HEK293 (cell line): ENCODE data around the gene CACUL1.

Experiments
- FEZF1 ChIP-seq: fragments of 450-650 bp; formaldehyde crosslinking; IDR thresholded peaks from 2 replicates; pipeline ENCODE4 v1.5.1; 2016; ENCODE audit warnings: missing biosample characterization, missing genetic modification characterization
- GLIS1 ChIP-seq: fragments of 450-650 bp; formaldehyde crosslinking; IDR thresholded peaks from 2 replicates; pipeline ENCODE4 v1.5.1; 2016; ENCODE audit warnings: missing biosample characterization, missing genetic modification characterization
- HOXC10 ChIP-seq: sonication (generic); formaldehyde crosslinking; IDR thresholded peaks from 2 replicates; pipeline ENCODE4 v1.8.1; 2023; ENCODE audit warnings: mild to moderate bottlenecking, missing genetic modification reagents
- ZBTB17 ChIP-seq: fragments of 450-650 bp; formaldehyde crosslinking; IDR thresholded peaks from 2 replicates; pipeline ENCODE4 v1.5.1; 2016; ENCODE audit warnings: missing biosample characterization, missing genetic modification characterization
- ZBTB21 ChIP-seq: fragments of 450-650 bp; formaldehyde crosslinking; IDR thresholded peaks from 2 replicates; pipeline ENCODE4 v1.5.1; 2017; ENCODE audit warnings: missing biosample characterization, missing genetic modification characterization
- ZNF121 ChIP-seq: fragments of 450-650 bp; formaldehyde crosslinking; IDR thresholded peaks from 2 replicates; pipeline ENCODE4 v1.5.1; 2016; ENCODE audit warnings: missing biosample characterization, missing genetic modification characterization
- ZNF169 ChIP-seq: fragments of 450-650 bp; formaldehyde crosslinking; IDR thresholded peaks from 2 replicates; pipeline ENCODE4 v1.5.1; 2016; ENCODE audit warnings: missing biosample characterization, missing genetic modification characterization
- ZNF184 ChIP-seq: fragments of 450-650 bp; IDR thresholded peaks from 2 replicates; pipeline ENCODE4 v1.5.1; 2018; ENCODE audit warnings: missing biosample characterization, mild to moderate bottlenecking, missing genetic modification characterization
- ZNF23 ChIP-seq: fragments of 450-650 bp; formaldehyde crosslinking; IDR thresholded peaks from 2 replicates; pipeline ENCODE4 v1.5.1; 2016; ENCODE audit warnings: missing biosample characterization, missing genetic modification characterization, borderline replicate concordance
- ZNF324 ChIP-seq: fragments of 450-650 bp; formaldehyde crosslinking; IDR thresholded peaks from 2 replicates; pipeline ENCODE4 v1.5.1; 2016; ENCODE audit warnings: missing biosample characterization, missing genetic modification characterization
- ZNF341 ChIP-seq: fragments of 450-650 bp; formaldehyde crosslinking; IDR thresholded peaks from 2 replicates; pipeline ENCODE4; 2016; ENCODE audit warnings: low read depth, missing biosample characterization, missing genetic modification characterization
- ZNF354C ChIP-seq: fragments of 450-650 bp; formaldehyde crosslinking; IDR thresholded peaks from 2 replicates; pipeline ENCODE4 v1.5.1; 2016; ENCODE audit warnings: missing biosample characterization, missing genetic modification characterization, low read depth, borderline replicate concordance
- ZNF426 ChIP-seq: fragments of 450-650 bp; formaldehyde crosslinking; IDR thresholded peaks from 2 replicates; pipeline ENCODE4 v1.5.1; 2017; ENCODE audit warnings: missing biosample characterization, missing genetic modification characterization, mild to moderate bottlenecking, inconsistent platforms, moderate library complexity
- ZNF433 ChIP-seq: fragments of 450-650 bp; formaldehyde crosslinking; IDR thresholded peaks from 2 replicates; pipeline ENCODE4 v1.5.1; 2016; ENCODE audit warnings: missing biosample characterization, missing genetic modification characterization, low read depth
- ZNF501 ChIP-seq: fragments of 450-650 bp; formaldehyde crosslinking; IDR thresholded peaks from 2 replicates; pipeline ENCODE4 v1.5.1; 2016; ENCODE audit warnings: missing biosample characterization, missing genetic modification characterization
- ZNF514 ChIP-seq: fragments of 450-650 bp; formaldehyde crosslinking; IDR thresholded peaks from 2 replicates; pipeline ENCODE4 v1.5.1; 2016; ENCODE audit warnings: missing biosample characterization, missing genetic modification characterization
- ZNF600 ChIP-seq: fragments of 450-650 bp; formaldehyde crosslinking; IDR thresholded peaks from 2 replicates; pipeline ENCODE4 v1.5.1; 2016; ENCODE audit warnings: missing biosample characterization, missing genetic modification characterization
- ZNF654 ChIP-seq: fragments of 450-650 bp; formaldehyde crosslinking; IDR thresholded peaks from 2 replicates; pipeline ENCODE4 v1.5.1; 2016; ENCODE audit warnings: low read depth, missing biosample characterization, missing genetic modification characterization
- ZNF664 ChIP-seq: fragments of 450-650 bp; formaldehyde crosslinking; IDR thresholded peaks from 2 replicates; pipeline ENCODE4 v1.5.1; 2016; ENCODE audit warnings: missing biosample characterization, missing genetic modification characterization
- ZNF677 ChIP-seq: fragments of 450-650 bp; IDR thresholded peaks from 2 replicates; pipeline ENCODE4 v1.5.0; 2018; ENCODE audit warnings: missing biosample characterization, mild to moderate bottlenecking, missing genetic modification characterization, moderate library complexity
- ZNF768 ChIP-seq: fragments of 450-650 bp; formaldehyde crosslinking; IDR thresholded peaks from 2 replicates; pipeline ENCODE4 v1.5.1; 2018; ENCODE audit warnings: missing biosample characterization, mild to moderate bottlenecking, missing genetic modification characterization
- ZNF777 ChIP-seq: fragments of 450-650 bp; formaldehyde crosslinking; IDR thresholded peaks from 2 replicates; pipeline ENCODE4 v1.5.1; 2017; ENCODE audit warnings: missing biosample characterization, missing genetic modification characterization, borderline replicate concordance
- ZNF792 ChIP-seq: fragments of 450-650 bp; formaldehyde crosslinking; IDR thresholded peaks from 2 replicates; pipeline ENCODE4 v1.5.1; 2016; ENCODE audit warnings: missing biosample characterization, missing genetic modification characterization
- TF ChIP-seq, protein P1 (sequence below): fragments of 450-650 bp; formaldehyde crosslinking; IDR thresholded peaks from 2 replicates; pipeline ENCODE4 v1.5.1; 2016; ENCODE audit warnings: missing biosample characterization, missing genetic modification characterization
- TF ChIP-seq, protein P2 (sequence below): fragments of 450-650 bp; formaldehyde crosslinking; IDR thresholded peaks from 2 replicates; pipeline ENCODE4 v1.5.1; 2017; ENCODE audit warnings: missing biosample characterization, missing genetic modification characterization
- TF ChIP-seq, protein P3 (sequence below): fragments of 450-650 bp; formaldehyde crosslinking; IDR thresholded peaks from 2 replicates; pipeline ENCODE4 v1.5.1; 2016; ENCODE audit warnings: missing biosample characterization, missing genetic modification characterization
- TF ChIP-seq, protein P4 (sequence below): fragments of 450-650 bp; formaldehyde crosslinking; IDR thresholded peaks from 2 replicates; pipeline ENCODE4 v1.5.1; 2016; ENCODE audit warnings: missing biosample characterization, missing genetic modification characterization
- TF ChIP-seq, protein P5 (sequence below): fragments of 450-650 bp; formaldehyde crosslinking; IDR thresholded peaks from 2 replicates; pipeline ENCODE4 v1.5.1; 2016; ENCODE audit warnings: missing biosample characterization, missing genetic modification characterization
- TF ChIP-seq, protein P6 (sequence below): fragments of 450-650 bp; formaldehyde crosslinking; optimal IDR thresholded peaks from 2 replicates; pipeline ENCODE3; 2016; ENCODE audit warnings: missing biosample characterization, mild to moderate bottlenecking, missing genetic modification characterization

The CACUL1 gene

DNA sequence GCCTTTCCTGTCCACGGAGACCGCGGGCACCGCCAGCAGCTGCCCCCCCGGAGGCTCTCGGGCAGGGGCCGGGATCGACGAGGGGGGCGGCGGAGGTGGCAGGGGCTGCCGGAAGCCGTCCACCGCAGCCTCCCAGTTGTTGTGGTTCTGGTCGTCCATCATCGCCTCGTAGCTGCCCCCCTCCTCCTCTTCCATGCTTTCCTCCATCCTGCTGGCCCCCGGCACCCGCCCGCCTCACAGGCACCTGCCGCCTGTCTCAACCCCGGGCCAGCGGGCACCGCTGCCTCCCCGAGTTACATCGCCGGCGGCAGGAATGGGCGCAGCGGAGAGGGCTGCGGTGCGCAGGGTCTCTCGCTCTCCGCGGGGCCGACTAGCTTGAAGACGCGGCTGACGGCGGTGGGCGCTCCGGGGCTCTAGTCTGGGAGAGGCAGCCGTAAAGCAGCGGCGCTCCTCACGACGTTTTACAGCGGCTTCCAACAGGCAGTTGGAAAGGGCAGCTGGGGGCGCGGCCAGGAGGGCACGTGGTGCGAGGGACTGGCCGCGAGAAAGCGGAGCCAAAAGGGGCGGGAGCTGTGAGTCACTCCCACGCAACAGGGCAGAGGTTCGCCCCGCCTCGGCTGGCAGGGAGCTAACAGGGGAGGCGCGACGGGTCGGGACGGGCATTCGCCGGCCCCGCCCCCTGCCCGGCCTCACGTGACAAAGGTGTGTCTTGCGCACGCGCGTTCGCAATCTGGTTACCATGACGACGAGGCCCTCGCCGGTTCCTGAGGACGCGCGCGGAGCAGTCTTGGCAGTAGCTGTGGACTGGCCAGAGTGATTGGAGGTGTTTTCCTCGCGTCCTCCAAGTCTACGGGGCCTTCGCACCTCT is at the start of gene CACUL1 (continued):
- peak; percentile 56 for TF ChIP-seq ZBTB17 (tag by site-specific recombination)
- TF ChIP-seq, protein P1, sequence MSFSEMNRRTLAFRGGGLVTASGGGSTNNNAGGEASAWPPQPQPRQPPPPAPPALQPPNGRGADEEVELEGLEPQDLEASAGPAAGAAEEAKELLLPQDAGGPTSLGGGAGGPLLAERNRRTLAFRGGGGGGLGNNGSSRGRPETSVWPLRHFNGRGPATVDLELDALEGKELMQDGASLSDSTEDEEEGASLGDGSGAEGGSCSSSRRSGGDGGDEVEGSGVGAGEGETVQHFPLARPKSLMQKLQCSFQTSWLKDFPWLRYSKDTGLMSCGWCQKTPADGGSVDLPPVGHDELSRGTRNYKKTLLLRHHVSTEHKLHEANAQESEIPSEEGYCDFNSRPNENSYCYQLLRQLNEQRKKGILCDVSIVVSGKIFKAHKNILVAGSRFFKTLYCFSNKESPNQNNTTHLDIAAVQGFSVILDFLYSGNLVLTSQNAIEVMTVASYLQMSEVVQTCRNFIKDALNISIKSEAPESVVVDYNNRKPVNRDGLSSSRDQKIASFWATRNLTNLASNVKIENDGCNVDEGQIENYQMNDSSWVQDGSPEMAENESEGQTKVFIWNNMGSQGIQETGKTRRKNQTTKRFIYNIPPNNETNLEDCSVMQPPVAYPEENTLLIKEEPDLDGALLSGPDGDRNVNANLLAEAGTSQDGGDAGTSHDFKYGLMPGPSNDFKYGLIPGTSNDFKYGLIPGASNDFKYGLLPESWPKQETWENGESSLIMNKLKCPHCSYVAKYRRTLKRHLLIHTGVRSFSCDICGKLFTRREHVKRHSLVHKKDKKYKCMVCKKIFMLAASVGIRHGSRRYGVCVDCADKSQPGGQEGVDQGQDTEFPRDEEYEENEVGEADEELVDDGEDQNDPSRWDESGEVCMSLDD (tag by site-specific recombination): peak; percentile 40; the same call in 1 of the 2 replicates
- TF ChIP-seq ZNF121: no peak
- TF ChIP-seq ZNF664: no peak
- no peak for TF ChIP-seq FEZF1 (tag by site-specific recombination)
- TF ChIP-seq ZNF426 (tag by site-specific recombination): no peak
- no peak for TF ChIP-seq ZNF23 (tag by site-specific recombination)
- 0 out of 2 replicates have a peak, but pooled peaks have one; percentile 13 for TF ChIP-seq ZNF324 (tag by site-specific recombination)
- TF ChIP-seq ZNF184 (tag by site-specific recombination): no peak
- peak; percentile 60; the same call in 1 of the 2 replicates for TF ChIP-seq ZNF600
- no peak for TF ChIP-seq ZNF768 (tag by site-specific recombination)
- TF ChIP-seq, protein P2, sequence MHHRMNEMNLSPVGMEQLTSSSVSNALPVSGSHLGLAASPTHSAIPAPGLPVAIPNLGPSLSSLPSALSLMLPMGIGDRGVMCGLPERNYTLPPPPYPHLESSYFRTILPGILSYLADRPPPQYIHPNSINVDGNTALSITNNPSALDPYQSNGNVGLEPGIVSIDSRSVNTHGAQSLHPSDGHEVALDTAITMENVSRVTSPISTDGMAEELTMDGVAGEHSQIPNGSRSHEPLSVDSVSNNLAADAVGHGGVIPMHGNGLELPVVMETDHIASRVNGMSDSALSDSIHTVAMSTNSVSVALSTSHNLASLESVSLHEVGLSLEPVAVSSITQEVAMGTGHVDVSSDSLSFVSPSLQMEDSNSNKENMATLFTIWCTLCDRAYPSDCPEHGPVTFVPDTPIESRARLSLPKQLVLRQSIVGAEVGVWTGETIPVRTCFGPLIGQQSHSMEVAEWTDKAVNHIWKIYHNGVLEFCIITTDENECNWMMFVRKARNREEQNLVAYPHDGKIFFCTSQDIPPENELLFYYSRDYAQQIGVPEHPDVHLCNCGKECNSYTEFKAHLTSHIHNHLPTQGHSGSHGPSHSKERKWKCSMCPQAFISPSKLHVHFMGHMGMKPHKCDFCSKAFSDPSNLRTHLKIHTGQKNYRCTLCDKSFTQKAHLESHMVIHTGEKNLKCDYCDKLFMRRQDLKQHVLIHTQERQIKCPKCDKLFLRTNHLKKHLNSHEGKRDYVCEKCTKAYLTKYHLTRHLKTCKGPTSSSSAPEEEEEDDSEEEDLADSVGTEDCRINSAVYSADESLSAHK: no peak; the same call in 1 of the 2 replicates
- TF ChIP-seq, protein P3, sequence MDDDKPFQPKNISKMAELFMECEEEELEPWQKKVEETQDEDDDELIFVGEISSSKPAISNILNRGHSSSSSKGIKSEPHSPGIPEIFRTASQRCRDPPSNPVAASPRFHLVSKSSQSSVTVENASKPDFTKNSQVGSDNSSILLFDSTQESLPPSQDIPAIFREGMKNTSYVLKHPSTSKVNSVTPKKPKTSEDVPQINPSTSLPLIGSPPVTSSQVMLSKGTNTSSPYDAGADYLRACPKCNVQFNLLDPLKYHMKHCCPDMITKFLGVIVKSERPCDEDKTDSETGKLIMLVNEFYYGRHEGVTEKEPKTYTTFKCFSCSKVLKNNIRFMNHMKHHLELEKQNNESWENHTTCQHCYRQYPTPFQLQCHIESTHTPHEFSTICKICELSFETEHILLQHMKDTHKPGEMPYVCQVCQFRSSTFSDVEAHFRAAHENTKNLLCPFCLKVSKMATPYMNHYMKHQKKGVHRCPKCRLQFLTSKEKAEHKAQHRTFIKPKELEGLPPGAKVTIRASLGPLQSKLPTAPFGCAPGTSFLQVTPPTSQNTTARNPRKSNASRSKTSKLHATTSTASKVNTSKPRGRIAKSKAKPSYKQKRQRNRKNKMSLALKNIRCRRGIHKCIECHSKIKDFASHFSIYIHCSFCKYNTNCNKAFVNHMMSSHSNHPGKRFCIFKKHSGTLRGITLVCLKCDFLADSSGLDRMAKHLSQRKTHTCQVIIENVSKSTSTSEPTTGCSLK (tag by site-specific recombination): no peak
- no peak for TF ChIP-seq ZNF777 (tag by site-specific recombination)
- TF ChIP-seq ZNF654 (tag by site-specific recombination): no peak
- TF ChIP-seq, protein P4, sequence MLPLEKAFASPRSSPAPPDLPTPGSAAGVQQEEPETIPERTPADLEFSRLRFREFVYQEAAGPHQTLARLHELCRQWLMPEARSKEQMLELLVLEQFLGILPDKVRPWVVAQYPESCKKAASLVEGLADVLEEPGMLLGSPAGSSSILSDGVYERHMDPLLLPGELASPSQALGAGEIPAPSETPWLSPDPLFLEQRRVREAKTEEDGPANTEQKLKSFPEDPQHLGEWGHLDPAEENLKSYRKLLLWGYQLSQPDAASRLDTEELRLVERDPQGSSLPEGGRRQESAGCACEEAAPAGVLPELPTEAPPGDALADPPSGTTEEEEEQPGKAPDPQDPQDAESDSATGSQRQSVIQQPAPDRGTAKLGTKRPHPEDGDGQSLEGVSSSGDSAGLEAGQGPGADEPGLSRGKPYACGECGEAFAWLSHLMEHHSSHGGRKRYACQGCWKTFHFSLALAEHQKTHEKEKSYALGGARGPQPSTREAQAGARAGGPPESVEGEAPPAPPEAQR (tag by site-specific recombination): no peak
- TF ChIP-seq ZNF792: no peak
- TF ChIP-seq ZNF341 (tag by site-specific recombination): peak; percentile 36; the same call in 1 of the 2 replicates
- no peak for TF ChIP-seq HOXC10 (CRISPR knock-in tag)
- no peak for TF ChIP-seq ZNF354C
- no peak for TF ChIP-seq ZNF514
- TF ChIP-seq ZNF501 (tag by site-specific recombination): peak; percentile 83
- no peak for TF ChIP-seq ZBTB21 (tag by site-specific recombination)
- no peak for TF ChIP-seq ZNF677 (tag by site-specific recombination)
- TF ChIP-seq ZNF433: no peak
- TF ChIP-seq, protein P5, sequence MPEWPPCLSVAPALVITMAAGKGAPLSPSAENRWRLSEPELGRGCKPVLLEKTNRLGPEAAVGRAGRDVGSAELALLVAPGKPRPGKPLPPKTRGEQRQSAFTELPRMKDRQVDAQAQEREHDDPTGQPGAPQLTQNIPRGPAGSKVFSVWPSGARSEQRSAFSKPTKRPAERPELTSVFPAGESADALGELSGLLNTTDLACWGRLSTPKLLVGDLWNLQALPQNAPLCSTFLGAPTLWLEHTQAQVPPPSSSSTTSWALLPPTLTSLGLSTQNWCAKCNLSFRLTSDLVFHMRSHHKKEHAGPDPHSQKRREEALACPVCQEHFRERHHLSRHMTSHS (tag by site-specific recombination): no peak
- peak; percentile 84 for TF ChIP-seq GLIS1 (tag by site-specific recombination)
- TF ChIP-seq ZNF169 (tag by site-specific recombination): no peak
- TF ChIP-seq, protein P6, sequence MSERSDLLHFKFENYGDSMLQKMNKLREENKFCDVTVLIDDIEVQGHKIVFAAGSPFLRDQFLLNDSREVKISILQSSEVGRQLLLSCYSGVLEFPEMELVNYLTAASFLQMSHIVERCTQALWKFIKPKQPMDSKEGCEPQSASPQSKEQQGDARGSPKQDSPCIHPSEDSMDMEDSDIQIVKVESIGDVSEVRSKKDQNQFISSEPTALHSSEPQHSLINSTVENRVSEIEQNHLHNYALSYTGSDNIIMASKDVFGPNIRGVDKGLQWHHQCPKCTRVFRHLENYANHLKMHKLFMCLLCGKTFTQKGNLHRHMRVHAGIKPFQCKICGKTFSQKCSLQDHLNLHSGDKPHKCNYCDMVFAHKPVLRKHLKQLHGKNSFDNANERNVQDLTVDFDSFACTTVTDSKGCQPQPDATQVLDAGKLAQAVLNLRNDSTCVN (tag by site-specific recombination): peak; percentile 72
